HCT116 (cell line): Measurements from ENCODE around the gene DERL2. TPM values are rescaled to one million over a fixed set of nuclear protein-coding genes. Genes with fewer than 3 reads are reported as not detected.

Experiments used
- ATAC-seq: fragments of 200-7000 bp; cut with Tn5 transposase; 2 replicates; pipeline ENCODE4 v1.9.1; 2020; ENCODE audit warnings: mild to moderate bottlenecking, moderate library complexity
- BruUV-seq: library from RNA; stranded (reverse); fragments of 400-500 nt; replicated peaks from 2 replicates; lab custom pipeline; 2021; lab: Mats Ljungman, UMichigan
- CTCF ChIA-PET: fragments of 300-600 bp; sonication (Branson Sonifier 250); formaldehyde crosslinking; loops from one replicate; lab custom pipeline; 2021; ENCODE audit warnings: antibody characterized with exemption; lab: Charles Lee
- POLR2A ChIA-PET: fragments of 300-600, 350-600 bp; sonication (Branson Sonifier 250); formaldehyde crosslinking; loops from one replicate; lab custom pipeline; 2021; ENCODE audit warnings: antibody characterized with exemption; lab: Charles Lee
- RAD21 ChIA-PET, 2 experiments: fragments of 300-600 bp; sonication (Branson Sonifier 250); formaldehyde crosslinking; loops; one replicate each; lab custom pipeline; 2023; ENCODE audit warnings: low total read pairs in 2 of 2; ENCODE audit not compliant: uncharacterized antibody in 2 of 2, unreplicated experiment in 2 of 2, low non-redundant PET in 1 of 2; lab: Charles Lee
- DNase-seq: peaks from one replicate; pipeline ENCODE4 v3.0.0-alpha.2; 2010; ENCODE audit warnings: low read depth, low spot score
- H2AFZ ChIP-seq: fragments of 200-600 bp; shearing (Covaris generic), sonication (generic); 2 replicates; pipeline ENCODE4 v1.6.1; 2017; ENCODE audit warnings: low read depth, mixed run types, mixed read lengths, antibody characterized with exemption, low read length; ENCODE audit not compliant: poor library complexity, severe bottlenecking
- H3K27ac ChIP-seq: 2 replicates; pipeline ENCODE4 v1.5.1; 2012; ENCODE audit warnings: low read depth, low read length
- H3K27me3 ChIP-seq: fragments of 200-600 bp; sonication (generic); 2 replicates; pipeline ENCODE4 v1.6.1; 2016; ENCODE audit warnings: mixed run types, low read length, mixed read lengths; ENCODE audit not compliant: insufficient read depth
- H3K36me3 ChIP-seq, 2 experiments: fragments of 200-500 bp in 1 of 2; fragments of 200-600 bp in 1 of 2; sonication (Bioruptor generic) in 1 of 2; sonication (generic) in 1 of 2; 2 replicates each; pipeline versions ENCODE4 v1.5.1 to v1.6.1; 2014 to 2016; ENCODE audit warnings: low read length in 2 of 2, inconsistent platforms in 1 of 2, mixed read lengths in 1 of 2, mixed run types in 1 of 2; ENCODE audit not compliant: insufficient read depth in 2 of 2, control insufficient read depth in 1 of 2
- H3K4me1 ChIP-seq, 2 experiments: fragments of 200-600 bp in 1 of 2; sonication (generic) in 1 of 2; 2 replicates each; pipeline versions ENCODE4 v1.5.1 to v1.6.1; 2012 to 2017; ENCODE audit warnings: low read length in 2 of 2, inconsistent platforms in 1 of 2, mild to moderate bottlenecking in 1 of 2, mixed read lengths in 1 of 2, mixed run types in 1 of 2, moderate library complexity in 1 of 2; ENCODE audit not compliant: insufficient read depth in 2 of 2, control insufficient read depth in 1 of 2
- H3K4me2 ChIP-seq: fragments of 200-600 bp; sonication (generic); 2 replicates; pipeline ENCODE4 v1.6.1; 2017; ENCODE audit warnings: mixed run types, low read length, mixed read lengths
- H3K4me3 ChIP-seq, 2 experiments: fragments of 200-600 bp in 1 of 2; sonication (generic) in 1 of 2; replicated peaks in 1 of 2; 2 replicates each; pipeline ENCODE4 v1.5.1; 2011 to 2016; ENCODE audit warnings: low read length in 2 of 2, control low read depth in 1 of 2, low read depth in 1 of 2, mild to moderate bottlenecking in 1 of 2, mixed read lengths in 1 of 2, mixed run types in 1 of 2
- H3K79me2 ChIP-seq: fragments of 200-600 bp; sonication (generic); 2 replicates; pipeline ENCODE4 v1.6.1; 2017; ENCODE audit warnings: mild to moderate bottlenecking, mixed run types, low read length, moderate library complexity, mixed read lengths; ENCODE audit not compliant: insufficient read depth
- H3K9ac ChIP-seq: fragments of 200-600 bp; sonication (generic); 2 replicates; pipeline ENCODE4 v1.6.1; 2016; ENCODE audit warnings: low read length, mixed read lengths
- H3K9me2 ChIP-seq: fragments of 200-600 bp; sonication (generic), shearing (Covaris generic); 2 replicates; pipeline ENCODE4 v1.6.1; 2017; ENCODE audit warnings: mixed run types, mild to moderate bottlenecking, moderate library complexity; ENCODE audit not compliant: insufficient read depth
- H3K9me3 ChIP-seq, 2 experiments: fragments of 200-500 bp in 1 of 2; fragments of 200-600 bp in 1 of 2; sonication (Bioruptor generic) in 1 of 2; sonication (generic) in 1 of 2; 2 replicates each; pipeline ENCODE4 v1.6.1; 2014 to 2017; ENCODE audit warnings: low read length in 2 of 2, mixed read lengths in 2 of 2, inconsistent platforms in 1 of 2, low read depth in 1 of 2, mild to moderate bottlenecking in 1 of 2, mixed run types in 1 of 2, moderate library complexity in 1 of 2; ENCODE audit not compliant: control insufficient read depth in 1 of 2, insufficient read depth in 1 of 2
- H4K20me1 ChIP-seq: fragments of 200-600 bp; sonication (generic), shearing (Covaris generic); 2 replicates; pipeline ENCODE4 v1.6.1; 2017; ENCODE audit warnings: mixed run types, mild to moderate bottlenecking, moderate library complexity; ENCODE audit not compliant: insufficient read depth
- ATF3 ChIP-seq: IDR thresholded peaks from 2 replicates; pipeline ENCODE4 v1.6.1; 2012
- CBX3 ChIP-seq: IDR thresholded peaks from 2 replicates; pipeline ENCODE4 v1.6.1; 2012; ENCODE audit warnings: low read depth
- CEBPB ChIP-seq: IDR thresholded peaks from 2 replicates; pipeline ENCODE4 v1.6.1; 2012; ENCODE audit warnings: low read depth
- CTCF ChIP-seq, 3 experiments: fragments of 200-600 bp in 1 of 3; sonication (generic) in 1 of 3; IDR thresholded peaks in 2 of 3; conservative IDR thresholded peaks in 1 of 3; 2 replicates each; pipeline ENCODE4 v1.5.1; 2012 to 2017; ENCODE audit warnings: low read depth in 2 of 3, low read length in 2 of 3, antibody characterized with exemption in 1 of 3, borderline replicate concordance in 1 of 3, control low read depth in 1 of 3, mild to moderate bottlenecking in 1 of 3, mixed read lengths in 1 of 3, mixed run types in 1 of 3, moderate library complexity in 1 of 3; ENCODE audit not compliant: insufficient read depth in 1 of 3
- EGR1 ChIP-seq: IDR thresholded peaks from 2 replicates; pipeline ENCODE4 v1.6.1; 2012; ENCODE audit warnings: low read depth
- FOSL1 ChIP-seq: IDR thresholded peaks from 2 replicates; pipeline ENCODE4 v1.6.1; 2012; ENCODE audit warnings: low read depth
- JUND ChIP-seq: IDR thresholded peaks from 2 replicates; pipeline ENCODE4 v1.6.1; 2012
- POLR2A ChIP-seq: IDR thresholded peaks from 2 replicates; pipeline ENCODE4 v1.7.0; 2011; ENCODE audit warnings: borderline replicate concordance; ENCODE audit not compliant: insufficient read depth, insufficient read length; ENCODE audit errors: extremely low read depth
- RAD21 ChIP-seq: IDR thresholded peaks from 2 replicates; pipeline ENCODE4 v1.6.1; 2012; ENCODE audit warnings: low read depth, mild to moderate bottlenecking
- SP1 ChIP-seq: IDR thresholded peaks from 2 replicates; pipeline ENCODE4 v1.6.1; 2012; ENCODE audit warnings: low read depth
- SRF ChIP-seq: IDR thresholded peaks from 2 replicates; pipeline ENCODE4 v1.6.1; 2012; ENCODE audit warnings: low read depth
- intact Hi-C: fragments of 100-400 bp; cut with micrococcal nuclease; formaldehyde crosslinking; loops from 2 replicates; pipeline ENCODE4 v1.10.0; 2022
- total RNA-seq: library from RNA; stranded (reverse); gene quantifications from one replicate; pipeline ENCODE4 v1.2.1, GENCODE V29; 2021; ENCODE audit not compliant: unreplicated experiment

DERL2 gene
- total RNA-seq, 1 experiment from 2014 or later = 45.6 TPM

GRCh38 chr17:5522476-5522875 lies 36.5 kb upstream of the DERL2 start:
- no peaks in the 10 kb centered on the region for H3K36me3 ChIP-seq
- no peaks in the 10 kb centered on the region for H3K9me2 ChIP-seq
- peaks cover 11 to 19% of the 10 kb centered on the region in 2 experiments for H3K4me1 ChIP-seq
- H3K79me2 ChIP-seq = no peaks in the 10 kb centered on the region
- no peak overlapping the region for H3K9ac ChIP-seq
- H3K27ac ChIP-seq = no peak overlapping the region
- ChIA-PET RAD21 (no interaction called here), POLR2A (no interaction called here), CTCF (no interaction called here)
- H3K27me3 ChIP-seq = no peaks in the 10 kb centered on the region
- no peak overlapping the region for H3K4me3 ChIP-seq
- H2AFZ ChIP-seq = no peak overlapping the region
- H3K4me2 ChIP-seq = no peak overlapping the region
- no peaks in the 10 kb centered on the region for H3K9me3 ChIP-seq
- DNase-seq (no peak), ATAC-seq (no peak)
- BruUV-seq = no TSS peak
- intact Hi-C loops = no loop called here
- H4K20me1 ChIP-seq = no peaks in the 10 kb centered on the region
- TF ChIP-seq CTCF (IDR thresholded peaks at IDR 0.05 in 2 of 3, conservative IDR thresholded peaks at IDR 0.05 in 1 of 3; ENCODE audit: borderline replicate concordance in 1 of 3, insufficient read depth in 1 of 3, low read depth in 2 of 3, low read length in 2 of 3) (peak in 1 of 3 experiments; percentile 13; a peak in 1 of 6 replicates), RAD21 (peak; percentile 12; the same call in 1 of the 2 replicates), ATF3 (no peak), CEBPB (no peak)

DNA sequence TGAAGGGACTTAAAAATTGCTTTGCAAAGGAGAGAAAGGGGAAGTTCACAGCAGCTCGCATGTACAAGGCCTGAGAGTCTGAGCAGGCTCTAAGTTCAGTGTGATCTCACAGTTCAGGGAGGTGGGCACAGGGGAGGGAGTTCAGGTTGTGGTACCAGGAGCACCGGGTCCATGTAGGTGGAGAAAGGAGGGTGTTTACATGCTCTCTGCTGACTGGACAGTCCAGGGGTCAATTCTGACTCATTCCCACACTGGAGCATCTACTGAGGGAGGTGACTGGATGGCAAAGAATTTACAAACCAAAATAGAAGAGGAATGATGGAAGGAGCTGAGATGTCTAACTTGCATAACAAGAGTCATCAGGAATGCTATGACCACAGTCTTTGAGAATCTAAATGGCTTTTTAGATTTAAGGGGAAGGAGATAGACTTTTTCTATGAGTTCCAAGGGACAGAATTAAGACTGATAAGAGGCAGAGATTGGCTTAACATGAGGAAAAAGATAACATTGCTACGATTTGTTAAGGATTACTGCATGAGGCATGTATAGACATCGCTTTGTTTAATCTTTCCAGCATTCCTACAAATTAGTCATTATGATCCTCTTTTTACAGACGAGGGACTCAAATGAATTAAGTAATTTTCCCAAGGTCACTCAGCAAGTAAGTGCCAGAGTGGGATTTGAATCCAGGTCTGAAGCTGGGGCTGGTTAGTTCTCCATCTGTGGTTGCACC lies 30.2 kb upstream of the DERL2 start:
- peak; percentile 66 for DNase-seq
- H4K20me1 ChIP-seq = no peaks in the 10 kb centered on the region
- no TSS peak for BruUV-seq
- H3K4me1 ChIP-seq = peaks cover 13 to 19% of the 10 kb centered on the region in 2 experiments; a peak in 3 of 4 replicates
- CTCF ChIA-PET = no interaction called here
- peak overlapping the region; percentile 32; the same call in 1 of the 2 replicates for H3K27ac ChIP-seq
- no peak overlapping the region for H3K9ac ChIP-seq
- POLR2A ChIA-PET = no interaction called here
- H3K4me3 ChIP-seq = peak overlapping the region in 1 of 2 experiments; percentile 14; a peak in 1 of 4 replicates
- no peaks in the 10 kb centered on the region for H3K79me2 ChIP-seq
- H2AFZ ChIP-seq = no peak overlapping the region
- TF ChIP-seq CEBPB (0 out of 2 replicates have a peak, but pooled peaks have one; percentile 27), CBX3 (peak; percentile 25; the same call in 1 of the 2 replicates), SRF (peak; percentile 8; the same call in 1 of the 2 replicates), JUND (peak; percentile 76), POLR2A (no peak), FOSL1 (peak; percentile 84), SP1 (peak; percentile 55), EGR1 (no peak)
- TF ChIP-seq, all 23 proteins: peak for 6
- intact Hi-C loops = no loop called here
- RAD21 ChIA-PET = no interaction called here
- Histone ChIP-seq H3K27me3 (no peaks in the 10 kb centered on the region), H3K36me3 (no peaks in the 10 kb centered on the region), H3K9me3 (no peaks in the 10 kb centered on the region), H3K9me2 (no peaks in the 10 kb centered on the region), H3K4me2 (peak overlapping the region; percentile 55)
- ATAC-seq = peak; percentile 93
